Natural killer cell (primary cell): ENCODE measurements around the gene DHRS7C. TPM values are rescaled to one million over a fixed set of nuclear protein-coding genes. Genes with fewer than 3 reads are reported as not detected.

Experiments
- ATAC-seq, 3 donors: fragments of 150-1000 bp in 2 of 3; fragments of 200-7000 bp in 1 of 3; cut with Tn5 transposase; 1 replicate in 1 of 3; 2 replicates in 2 of 3; pipeline ENCODE4 v1.10.0; 2021; ENCODE audit warnings: mild to moderate bottlenecking in 2 of 3, moderate library complexity in 2 of 3
- DNase-seq, 2 donors: peaks; one replicate each; pipeline versions ENCODE4 v3.0.0 to v3.0.0-alpha.2; 2013 to 2021; ENCODE audit warnings: mixed read lengths in 1 of 2
- H3K27ac ChIP-seq: one replicate; pipeline ENCODE4 v1.5.1; 2013; ENCODE audit warnings: mild to moderate bottlenecking, low read length
- H3K27me3 ChIP-seq: one replicate; pipeline ENCODE4 v1.6.1; 2013; ENCODE audit warnings: low read length; ENCODE audit not compliant: control insufficient read depth, insufficient read depth
- H3K36me3 ChIP-seq: one replicate; pipeline ENCODE4 v1.6.1; 2013; ENCODE audit warnings: low read length; ENCODE audit not compliant: control insufficient read depth, insufficient read depth
- H3K4me1 ChIP-seq: one replicate; pipeline ENCODE4 v1.6.1; 2013; ENCODE audit warnings: low read length; ENCODE audit not compliant: control insufficient read depth, insufficient read depth
- H3K4me3 ChIP-seq: one replicate; pipeline ENCODE4 v1.5.1; 2013; ENCODE audit warnings: low read length
- H3K9me3 ChIP-seq: one replicate; pipeline ENCODE4 v1.6.1; 2013; ENCODE audit warnings: low read length; ENCODE audit not compliant: control insufficient read depth, insufficient read depth
- H3K27ac Mint-ChIP-seq, 2 donors: one replicate each; pipeline ENCODE4 v1.8.0; 2022; ENCODE audit warnings: mild to moderate bottlenecking in 2 of 2, mixed read lengths in 2 of 2, moderate library complexity in 1 of 2
- H3K27me3 Mint-ChIP-seq, 2 donors: one replicate each; pipeline ENCODE4 v1.8.0; 2022; ENCODE audit warnings: low read depth in 2 of 2, mixed read lengths in 2 of 2
- H3K36me3 Mint-ChIP-seq: one replicate; pipeline ENCODE4 v1.8.0; 2022; ENCODE audit warnings: mixed read lengths
- H3K4me1 Mint-ChIP-seq, 2 donors: one replicate each; pipeline ENCODE4 v1.8.0; 2022; ENCODE audit warnings: mixed read lengths in 2 of 2
- H3K4me3 Mint-ChIP-seq: one replicate; pipeline ENCODE4 v1.8.0; 2022; ENCODE audit warnings: mild to moderate bottlenecking, moderate library complexity, mixed read lengths
- H3K9me3 Mint-ChIP-seq, 2 donors: one replicate each; pipeline ENCODE4 v1.8.0; 2022; ENCODE audit warnings: mixed read lengths in 2 of 2
- whole genome bisulfite sequencing: methylation state at CpG from one replicate; pipeline ENCODE4 v1.1.7; 2013; ENCODE audit warnings: missing lambda C conversion rate; ENCODE audit not compliant: insufficient coverage; 5-methylcytosine and 5-hydroxymethylcytosine counted together
- intact Hi-C: fragments of 100-400 bp; cut with micrococcal nuclease; formaldehyde crosslinking; loops from one replicate; pipeline ENCODE4 v1.14.2; 2022
- total RNA-seq, 4 donors: library from RNA; stranded (reverse); fragments of 120-200 nt in 1 of 4; gene quantifications; one replicate each; pipeline versions ENCODE4 v1.2.3 to v1.2.4, GENCODE V29; 2013 to 2022
- TF ChIP-seq, protein P1 (sequence below): fragments of 200-600 bp; IDR thresholded peaks from one replicate; pipeline ENCODE4 v1.8.0; 2022; ENCODE audit warnings: antibody characterized with exemption

The DHRS7C gene
- total RNA-seq, 3 donors from 2014 or later (not counting 1 experiment from before 2014, with no cell fraction given) = not detected

DNA sequence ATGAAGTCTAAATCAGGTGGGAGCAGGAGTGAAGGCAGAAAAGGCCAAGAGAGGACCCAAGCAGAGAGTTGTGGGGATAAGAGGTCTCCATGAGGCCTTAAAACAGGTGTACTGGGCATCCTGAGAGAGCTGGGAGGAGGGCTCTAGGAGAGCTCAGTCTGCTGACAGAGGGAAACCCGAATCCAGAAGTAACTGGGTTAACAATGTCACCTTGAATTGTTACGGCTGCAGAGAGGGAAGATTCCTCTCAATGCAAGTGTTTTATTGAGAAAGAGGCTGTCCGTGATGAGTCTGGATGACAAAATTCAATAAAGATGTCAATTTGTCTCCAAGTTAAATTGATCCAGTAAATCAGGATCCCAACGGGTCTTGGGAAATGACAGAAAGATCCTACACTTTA, 8.3 kb downstream of the DHRS7C start:
- Histone ChIP-seq H3K9me3 (no peaks in the 10 kb centered on the region), H3K36me3 (no peaks in the 10 kb centered on the region), H3K27ac (no peak overlapping the region), H3K4me3 (no peak overlapping the region), H3K4me1 (no peaks in the 10 kb centered on the region), H3K27me3 (no peaks in the 10 kb centered on the region)
- no peaks in the 10 kb centered on the region for H3K36me3 Mint-ChIP-seq
- no peak for DNase-seq
- intact Hi-C loops = no loop called here
- TF ChIP-seq, protein P1, sequence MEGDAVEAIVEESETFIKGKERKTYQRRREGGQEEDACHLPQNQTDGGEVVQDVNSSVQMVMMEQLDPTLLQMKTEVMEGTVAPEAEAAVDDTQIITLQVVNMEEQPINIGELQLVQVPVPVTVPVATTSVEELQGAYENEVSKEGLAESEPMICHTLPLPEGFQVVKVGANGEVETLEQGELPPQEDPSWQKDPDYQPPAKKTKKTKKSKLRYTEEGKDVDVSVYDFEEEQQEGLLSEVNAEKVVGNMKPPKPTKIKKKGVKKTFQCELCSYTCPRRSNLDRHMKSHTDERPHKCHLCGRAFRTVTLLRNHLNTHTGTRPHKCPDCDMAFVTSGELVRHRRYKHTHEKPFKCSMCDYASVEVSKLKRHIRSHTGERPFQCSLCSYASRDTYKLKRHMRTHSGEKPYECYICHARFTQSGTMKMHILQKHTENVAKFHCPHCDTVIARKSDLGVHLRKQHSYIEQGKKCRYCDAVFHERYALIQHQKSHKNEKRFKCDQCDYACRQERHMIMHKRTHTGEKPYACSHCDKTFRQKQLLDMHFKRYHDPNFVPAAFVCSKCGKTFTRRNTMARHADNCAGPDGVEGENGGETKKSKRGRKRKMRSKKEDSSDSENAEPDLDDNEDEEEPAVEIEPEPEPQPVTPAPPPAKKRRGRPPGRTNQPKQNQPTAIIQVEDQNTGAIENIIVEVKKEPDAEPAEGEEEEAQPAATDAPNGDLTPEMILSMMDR = no peak
- no peaks in the 10 kb centered on the region for H3K9me3 Mint-ChIP-seq
- no peak overlapping the region for H3K27ac Mint-ChIP-seq
- WGBS = 87% methylated on average over 4 of the region's 4 CpGs
- no peaks in the 10 kb centered on the region for H3K4me1 Mint-ChIP-seq
- no peak overlapping the region for H3K4me3 Mint-ChIP-seq
- no peak for ATAC-seq
- peaks cover 14 to 34% of the 10 kb centered on the region in 2 donors for H3K27me3 Mint-ChIP-seq

DNA sequence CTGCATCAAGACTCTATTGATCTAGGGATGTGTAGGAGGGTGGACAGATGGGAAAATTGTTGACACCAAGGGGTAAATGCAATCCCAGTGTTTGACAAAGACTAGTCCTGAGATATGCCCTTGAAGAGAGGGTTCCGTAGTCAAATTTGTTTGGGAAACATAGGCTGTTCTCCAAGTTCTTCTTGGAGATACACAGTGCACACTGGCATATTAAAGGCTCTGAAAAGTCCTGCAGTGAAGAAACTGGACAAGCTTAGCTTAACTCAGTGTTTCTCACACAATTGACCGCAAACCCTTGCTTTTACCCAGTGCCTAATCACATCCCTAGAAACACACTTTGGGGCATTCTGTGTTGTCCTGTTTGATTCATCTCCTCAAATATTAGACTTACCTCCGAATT, 10.8 kb downstream of the DHRS7C start:
- TF ChIP-seq, protein P1 = no peak
- H3K4me1 ChIP-seq = no peaks in the 10 kb centered on the region
- Mint-ChIP-seq H3K4me3 (no peak overlapping the region), H3K36me3 (no peaks in the 10 kb centered on the region), H3K27ac (no peak overlapping the region), H3K27me3 (peaks cover 20 to 54% of the 10 kb centered on the region in 2 donors), H3K9me3 (no peaks in the 10 kb centered on the region), H3K4me1 (no peaks in the 10 kb centered on the region)
- ATAC-seq (no peak), DNase-seq (no peak)
- H3K27me3 ChIP-seq = no peaks in the 10 kb centered on the region
- H3K4me3 ChIP-seq = no peak overlapping the region
- no peaks in the 10 kb centered on the region for H3K36me3 ChIP-seq
- intact Hi-C loops = no loop called here
- no peak overlapping the region for H3K27ac ChIP-seq
- H3K9me3 ChIP-seq = no peaks in the 10 kb centered on the region
- WGBS = 86% methylated on average over 3 of the region's 3 CpGs

DNA sequence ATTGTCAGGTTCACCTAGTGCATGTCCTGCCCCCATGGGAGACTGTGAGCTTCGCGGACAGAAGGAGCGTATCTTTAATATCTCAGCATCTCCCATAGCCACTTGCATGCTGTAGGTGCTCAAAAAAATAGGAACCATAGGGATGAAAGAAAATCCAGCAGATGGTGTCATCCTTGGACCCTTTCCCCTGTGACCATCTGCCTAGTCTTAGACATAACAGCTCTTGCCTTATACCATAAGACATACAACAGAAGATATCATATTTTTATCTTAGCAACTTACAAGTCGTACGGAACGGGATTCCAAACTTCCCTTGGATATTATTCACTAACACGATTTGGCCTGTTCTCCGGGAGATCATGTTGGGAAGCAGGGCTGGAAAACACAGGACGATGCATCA, 14.5 kb downstream of the DHRS7C start:
- no peaks in the 10 kb centered on the region for H3K4me1 ChIP-seq
- H3K27ac Mint-ChIP-seq = no peak overlapping the region
- H3K9me3 ChIP-seq = no peaks in the 10 kb centered on the region
- no peak for ATAC-seq
- H3K4me3 ChIP-seq = no peak overlapping the region
- 93% methylated on average over 9 of the region's 9 CpGs for WGBS
- H3K27me3 ChIP-seq = no peaks in the 10 kb centered on the region
- no peaks in the 10 kb centered on the region for H3K9me3 Mint-ChIP-seq
- no peaks in the 10 kb centered on the region for H3K36me3 Mint-ChIP-seq
- peaks cover 12 to 35% of the 10 kb centered on the region in 2 donors for H3K27me3 Mint-ChIP-seq
- no peak overlapping the region for H3K27ac ChIP-seq
- intact Hi-C loops = no loop called here
- DNase-seq = no peak
- TF ChIP-seq, protein P1 = no peak
- H3K4me1 Mint-ChIP-seq = no peaks in the 10 kb centered on the region
- H3K36me3 ChIP-seq = no peaks in the 10 kb centered on the region
- H3K4me3 Mint-ChIP-seq = no peak overlapping the region

DNA sequence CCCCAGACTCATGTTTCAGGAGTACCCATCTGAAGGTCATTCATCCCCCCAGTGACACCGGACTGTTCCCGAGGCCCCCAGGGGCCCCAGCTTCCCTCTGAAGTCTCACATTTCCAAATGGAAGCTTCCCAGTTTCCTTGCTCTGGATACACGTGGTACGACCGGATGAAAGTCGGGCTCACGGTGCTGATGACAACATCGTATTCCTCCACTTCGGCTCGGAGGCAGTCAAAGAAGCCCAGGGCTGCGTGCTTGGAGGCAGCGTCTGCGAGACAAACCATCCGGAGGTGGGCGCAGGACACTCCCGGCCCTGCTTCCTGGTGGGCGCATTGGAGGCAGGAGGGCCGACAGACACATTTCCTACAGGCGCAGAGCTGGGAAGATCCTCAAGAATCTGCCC, 18.7 kb downstream of the DHRS7C start:
- no peak for DNase-seq
- H3K27ac ChIP-seq = no peak overlapping the region
- Mint-ChIP-seq H3K4me1 (no peaks in the 10 kb centered on the region), H3K27me3 (peaks cover 7 to 25% of the 10 kb centered on the region in 2 donors), H3K4me3 (no peak overlapping the region), H3K9me3 (no peaks in the 10 kb centered on the region), H3K27ac (no peak overlapping the region), H3K36me3 (no peaks in the 10 kb centered on the region)
- H3K4me1 ChIP-seq = no peaks in the 10 kb centered on the region
- H3K27me3 ChIP-seq = no peaks in the 10 kb centered on the region
- 88% methylated on average over 19 of the region's 19 CpGs for WGBS
- no peak overlapping the region for H3K4me3 ChIP-seq
- ATAC-seq = no peak
- TF ChIP-seq, protein P1 = no peak
- intact Hi-C loops = no loop called here
- H3K9me3 ChIP-seq = no peaks in the 10 kb centered on the region
- H3K36me3 ChIP-seq = no peaks in the 10 kb centered on the region
